ENCODE data around the gene TNRC18. TPM values are rescaled to one million over a fixed set of nuclear protein-coding genes. Genes with fewer than 3 reads are reported as not detected.

Gene TNRC18
- total and polyA plus RNA-seq, 9 of the 15 experiments (the other 6 are each of a cell fraction or from before 2014, with no cell fraction given): 0.03 to 43.2 (median 18.0) TPM

DNA sequence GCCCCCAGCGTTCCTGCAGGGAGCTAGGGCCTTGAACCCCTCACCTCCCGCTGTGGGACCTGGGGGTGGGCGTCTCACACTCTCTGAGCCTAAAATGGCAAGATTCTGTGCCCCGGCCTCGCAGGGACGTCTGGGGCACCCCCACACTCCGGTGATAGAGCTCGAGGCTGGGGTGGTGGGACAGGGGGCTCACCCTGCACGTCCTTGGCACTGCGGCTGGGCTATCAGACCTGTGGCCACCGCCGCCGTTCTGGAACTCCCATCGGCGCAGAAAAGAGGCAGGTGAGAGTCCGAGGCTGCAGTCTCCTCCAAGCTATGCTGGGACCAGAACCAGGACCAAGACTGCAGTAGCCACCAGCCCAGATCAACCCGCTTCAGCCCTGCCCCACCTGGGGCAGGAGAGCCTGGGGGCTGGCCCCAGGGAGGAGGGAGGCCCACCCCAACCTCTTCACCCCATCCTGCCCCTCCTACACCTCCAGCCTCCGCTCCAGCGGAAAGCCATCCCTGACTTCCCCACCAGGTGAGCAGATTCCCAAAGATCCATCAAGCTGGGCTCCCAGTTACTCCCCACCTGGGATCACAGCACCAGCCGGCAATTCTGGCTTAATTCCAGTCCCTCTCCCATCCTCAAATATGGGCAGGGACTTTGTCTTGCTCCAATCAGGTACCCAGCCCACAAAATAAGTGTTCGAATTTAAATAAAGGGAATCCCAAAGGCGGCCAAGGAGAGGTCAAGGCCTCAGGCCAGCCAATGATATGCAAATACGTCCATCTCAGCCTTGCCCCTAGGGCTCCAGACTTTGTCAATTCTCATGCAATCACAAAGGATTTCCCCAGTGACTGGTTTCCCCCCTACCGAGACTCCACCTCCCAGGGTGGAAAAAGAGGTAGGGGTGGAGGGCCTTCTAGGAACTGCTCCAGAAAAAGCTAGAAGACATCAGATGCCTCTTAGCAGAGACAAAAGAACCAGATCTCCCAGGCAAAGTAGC, 16.4 kb downstream of the TNRC18 start:
- ChIA-PET CTCF (ENCODE audit: low intra/inter-chr PET ratio) (no interaction called here), POLR2A (interaction anchor here (0.6 to 2.5 kb wide), 8 partner anchors 7 to 508 kb away, joined by 3 to 12 read pairs (median 3); partner anchors contain the start of gene TNRC18)
- H3K9me3 ChIP-seq (replicated peaks; ENCODE audit: control insufficient read depth, insufficient read depth, low read depth, low read length): no peaks in the 10 kb centered on the region
- no peak overlapping the region for H3K4me3 ChIP-seq
- no peak overlapping the region for H3K27ac ChIP-seq (ENCODE audit: extremely low read depth, low read depth, low read length)
- DNase-seq (ENCODE audit: extremely low read depth in 1 of 4, low spot score in 3 of 4) (peak in 1 of 4 experiments; percentile 23), FAIRE-seq (no peak), ATAC-seq (peak; percentile 39; the same call in 2 of the 3 replicates)
- no TSS peak for BruUV-seq (replicated peaks)
- 88% methylated on average over 18 of the region's 24 CpGs for WGBS (ENCODE audit: insufficient coverage, low coverage, missing lambda C conversion rate)
- no peak overlapping the region for H2AFZ ChIP-seq (ENCODE audit: low read depth, low read length)
- intact Hi-C loops (cut with micrococcal nuclease): no loop called here
- no peak overlapping the region for H3K4me2 ChIP-seq (ENCODE audit: insufficient read depth, low read length)
- H3K9ac ChIP-seq (ENCODE audit: insufficient read depth in 1 of 2, low read depth in 2 of 2, low read length in 2 of 2): peak overlapping the region in 1 of 2 experiments; percentile 14; a peak in 2 of 4 replicates
- no peaks in the 10 kb centered on the region for H4K20me1 ChIP-seq (replicated peaks; ENCODE audit: control insufficient read depth, insufficient read depth, low read length)
- H3K9me1 ChIP-seq (ENCODE audit: control insufficient read depth, insufficient read depth, low read length): no peaks in the 10 kb centered on the region
- no peaks in the 10 kb centered on the region for H3K36me3 ChIP-seq (ENCODE audit: control insufficient read depth, insufficient read depth, low read length)
- TF ChIP-seq XRCC5 (IDR thresholded peaks at IDR 0.05; ENCODE audit: low read depth, low read length) (no peak), RBFOX2 (IDR thresholded peaks at IDR 0.05; ENCODE audit: low read depth, low read length) (0 out of 2 replicates have a peak, but pooled peaks have one; percentile 38), DMBX1 (CRISPR knock-in tag; IDR thresholded peaks at IDR 0.05; ENCODE audit: borderline replicate concordance) (no peak), STAT5B (CRISPR knock-in tag; IDR thresholded peaks at IDR 0.05) (no peak), SUPT5H (IDR thresholded peaks at IDR 0.05) (no peak), LEF1 (IDR thresholded peaks at IDR 0.05) (no peak), POLR2G (IDR thresholded peaks at IDR 0.05; ENCODE audit: low read depth, low read length) (peak; percentile 24; the same call in 1 of the 2 replicates), ZNF644 (tag; IDR thresholded peaks at IDR 0.05; ENCODE audit: low read depth) (no peak), STAT5A (IDR thresholded peaks at IDR 0.05; ENCODE audit: borderline replicate concordance, low read length) (no peak)
- in situ Hi-C loops (cut with MboI): no loop called here
- peaks cover 11% of the 10 kb centered on the region; the same call in 1 of the 3 replicates for H3K79me2 ChIP-seq (ENCODE audit: control insufficient read depth, insufficient read depth, low read length)
- peaks cover 0 to 14% of the 10 kb centered on the region in 2 experiments; a peak in 3 of 5 replicates for H3K4me1 ChIP-seq (replicated peaks in 1 of 2; ENCODE audit: control insufficient read depth in 2 of 2, insufficient read depth in 2 of 2, low read length in 2 of 2)
- no peaks in the 10 kb centered on the region for H3K27me3 ChIP-seq (ENCODE audit: control insufficient read depth in 2 of 2, insufficient read depth in 2 of 2, low read length in 2 of 2)
